Thyroid gland (tissue), 4 donors: ENCODE measurements around the gene KCNJ13.

ENCODE experiments used
- POLR2A ChIP-seq, 2 donors: fragments of 450-650 bp; IDR thresholded peaks; one replicate each; pipeline ENCODE4 v1.6.1; 2017; ENCODE audit warnings: antibody characterized with exemption in 2 of 2, mild to moderate bottlenecking in 2 of 2, moderate library complexity in 1 of 2
- TF ChIP-seq, protein P1 (sequence below), 6 experiments: fragments of 200-600 bp in 3 of 6; fragments of 450-650 bp in 3 of 6; sonication (generic) in 3 of 6; IDR thresholded peaks; one replicate each; pipeline ENCODE4 v1.5.1; 2016 to 2019; ENCODE audit warnings: antibody characterized with exemption in 6 of 6, mild to moderate bottlenecking in 2 of 6, inconsistent platforms in 1 of 6, moderate library complexity in 1 of 6

DNA sequence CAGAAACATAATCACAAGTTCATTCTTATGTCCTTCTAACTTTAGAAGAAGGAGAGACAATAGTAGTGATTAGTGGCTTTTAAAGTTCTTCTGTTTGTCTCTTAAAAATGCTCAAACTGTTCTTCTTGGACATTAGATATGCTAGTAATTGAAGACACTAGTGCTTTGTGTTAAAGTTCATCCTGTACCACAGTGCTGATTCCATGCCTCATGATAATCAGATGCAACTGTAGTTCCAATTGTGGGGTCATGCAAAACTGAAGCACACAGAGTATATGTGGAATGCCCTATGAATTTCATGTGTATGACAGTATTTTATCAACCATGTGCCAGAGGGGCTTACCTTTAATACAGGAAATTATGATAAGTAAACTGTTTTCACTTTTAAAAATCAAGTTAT lies 11.4 kb upstream of the KCNJ13 start:
- no peak for TF ChIP-seq POLR2A (IDR thresholded peaks at IDR 0.05)
- TF ChIP-seq, protein P1, sequence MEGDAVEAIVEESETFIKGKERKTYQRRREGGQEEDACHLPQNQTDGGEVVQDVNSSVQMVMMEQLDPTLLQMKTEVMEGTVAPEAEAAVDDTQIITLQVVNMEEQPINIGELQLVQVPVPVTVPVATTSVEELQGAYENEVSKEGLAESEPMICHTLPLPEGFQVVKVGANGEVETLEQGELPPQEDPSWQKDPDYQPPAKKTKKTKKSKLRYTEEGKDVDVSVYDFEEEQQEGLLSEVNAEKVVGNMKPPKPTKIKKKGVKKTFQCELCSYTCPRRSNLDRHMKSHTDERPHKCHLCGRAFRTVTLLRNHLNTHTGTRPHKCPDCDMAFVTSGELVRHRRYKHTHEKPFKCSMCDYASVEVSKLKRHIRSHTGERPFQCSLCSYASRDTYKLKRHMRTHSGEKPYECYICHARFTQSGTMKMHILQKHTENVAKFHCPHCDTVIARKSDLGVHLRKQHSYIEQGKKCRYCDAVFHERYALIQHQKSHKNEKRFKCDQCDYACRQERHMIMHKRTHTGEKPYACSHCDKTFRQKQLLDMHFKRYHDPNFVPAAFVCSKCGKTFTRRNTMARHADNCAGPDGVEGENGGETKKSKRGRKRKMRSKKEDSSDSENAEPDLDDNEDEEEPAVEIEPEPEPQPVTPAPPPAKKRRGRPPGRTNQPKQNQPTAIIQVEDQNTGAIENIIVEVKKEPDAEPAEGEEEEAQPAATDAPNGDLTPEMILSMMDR (IDR thresholded peaks at IDR 0.05): no peak
